Stimulated activated CD8-positive, alpha-beta memory T cell treated with anti-CD3 and anti-CD28 coated beads, Interleukin-12 subunit alpha, Interleukin-12 subunit beta, amount 100 ng/mL, for 4 hours (primary cell): ENCODE results near the gene NEGR1.

Source experiments
- DNase-seq: peaks from one replicate; pipeline ENCODE4 v3.0.0-alpha.2; 2020; ENCODE audit warnings: low read depth

NEGR1 gene

GRCh38 chr1:71561206-71561605 lies 721.1 kb downstream of the NEGR1 start:
- no peak for DNase-seq

- DNase-seq, result no peak
Measured at GRCh38 chr1:71559880-71560279, 722.5 kb downstream of the NEGR1 start.

- no peak for DNase-seq
Measured at GRCh38 chr1:71557138-71557537, 725.2 kb downstream of the NEGR1 start.

GRCh38 chr1:71548398-71548890 lies 733.9 kb downstream of the NEGR1 start:
- no peak for DNase-seq

- DNase-seq, result no peak
Measured at GRCh38 chr1:71542155-71542554, 740.2 kb downstream of the NEGR1 start.

- no peak for DNase-seq
Measured at GRCh38 chr1:71533950-71534349, 748.4 kb downstream of the NEGR1 start.

- DNase-seq, result no peak
Measured at GRCh38 chr1:71532343-71532742, 750.0 kb downstream of the NEGR1 start.

- DNase-seq, result no peak
Measured at GRCh38 chr1:71526824-71527223, 755.5 kb downstream of the NEGR1 start.

- no peak for DNase-seq
Measured at GRCh38 chr1:71522721-71523120, 759.6 kb downstream of the NEGR1 start.

GRCh38 chr1:71521655-71522264 lies 760.6 kb downstream of the NEGR1 start:
- no peak for DNase-seq

GRCh38 chr1:71511505-71511904 lies 770.8 kb downstream of the NEGR1 start:
- DNase-seq, result no peak

- DNase-seq, result no peak
Measured at GRCh38 chr1:71510725-71511124, 771.6 kb downstream of the NEGR1 start.

GRCh38 chr1:71509051-71509595 lies 773.2 kb downstream of the NEGR1 start:
- no peak for DNase-seq

GRCh38 chr1:71502006-71502405 lies 780.3 kb downstream of the NEGR1 start:
- DNase-seq, result no peak

GRCh38 chr1:71498542-71498941 lies 783.8 kb downstream of the NEGR1 start:
- no peak for DNase-seq

- DNase-seq, result no peak
Measured at GRCh38 chr1:71494163-71494562, 788.2 kb downstream of the NEGR1 start.

GRCh38 chr1:71492298-71493041 lies 789.9 kb downstream of the NEGR1 start:
- no peak for DNase-seq

GRCh38 chr1:71490432-71490831 lies 791.9 kb downstream of the NEGR1 start:
- no peak for DNase-seq

- no peak for DNase-seq
Measured at GRCh38 chr1:71488555-71489252, 793.6 kb downstream of the NEGR1 start.

- no peak for DNase-seq
Measured at GRCh38 chr1:71473331-71473730, 809.0 kb downstream of the NEGR1 start.

GRCh38 chr1:71465093-71465492 lies 817.2 kb downstream of the NEGR1 start:
- DNase-seq, result no peak

GRCh38 chr1:71464016-71464415 lies 818.3 kb downstream of the NEGR1 start:
- no peak for DNase-seq

GRCh38 chr1:71463144-71463543 lies 819.2 kb downstream of the NEGR1 start:
- DNase-seq, result no peak
